H9 (cell line): ENCODE data around the gene UPK3A. TPM values are rescaled to one million over a fixed set of nuclear protein-coding genes. Genes with fewer than 3 reads are reported as not detected.
A peak's percentile ranks its signal among the peaks of the same experiment; 100 is the strongest.

Experiments
- DNase-seq: peaks from one replicate; pipeline ENCODE4 v3.0.0-alpha.2; 2017
- H2AFZ ChIP-seq: one replicate; pipeline ENCODE4 v1.6.1; 2013; ENCODE audit warnings: mild to moderate bottlenecking, low read length, control low read depth, moderate library complexity
- H2AK5ac ChIP-seq: 2 replicates; pipeline ENCODE4 v1.6.1; 2013; ENCODE audit warnings: low read length, control low read depth, mixed read lengths; ENCODE audit not compliant: insufficient read length
- H2BK120ac ChIP-seq: one replicate; pipeline ENCODE4 v1.6.1; 2013; ENCODE audit warnings: low read depth, mild to moderate bottlenecking, low read length, control low read depth, inconsistent platforms; ENCODE audit not compliant: poor library complexity, severe bottlenecking
- H2BK12ac ChIP-seq: 2 replicates; pipeline ENCODE4 v1.6.1; 2013; ENCODE audit warnings: low read length, control low read depth, mixed read lengths, low read depth; ENCODE audit not compliant: insufficient read length
- H2BK15ac ChIP-seq: 2 replicates; pipeline ENCODE4 v1.6.1; 2013; ENCODE audit warnings: low read depth, low read length, control low read depth
- H2BK20ac ChIP-seq: one replicate; pipeline ENCODE4 v1.6.1; 2013; ENCODE audit warnings: low read depth, mild to moderate bottlenecking, low read length, control low read depth, inconsistent platforms; ENCODE audit not compliant: poor library complexity, severe bottlenecking
- H2BK5ac ChIP-seq: 2 replicates; pipeline ENCODE4 v1.6.1; 2013; ENCODE audit warnings: low read length, control low read depth, mixed read lengths; ENCODE audit not compliant: insufficient read length
- H3K14ac ChIP-seq: 2 replicates; pipeline ENCODE4 v1.6.1; 2013; ENCODE audit warnings: low read length, control low read depth; ENCODE audit not compliant: insufficient read depth
- H3K18ac ChIP-seq: 2 replicates; pipeline ENCODE4 v1.6.1; 2013; ENCODE audit warnings: low read depth, mild to moderate bottlenecking, mixed read lengths, low read length, control low read depth; ENCODE audit not compliant: insufficient read length
- H3K23ac ChIP-seq: 2 replicates; pipeline ENCODE4 v1.6.1; 2013; ENCODE audit warnings: low read length, control low read depth, mixed read lengths, low read depth; ENCODE audit not compliant: insufficient read length
- H3K23me2 ChIP-seq: 2 replicates; pipeline ENCODE4 v1.6.1; 2013; ENCODE audit warnings: low read depth, mild to moderate bottlenecking, mixed read lengths, low read length, control low read depth; ENCODE audit not compliant: insufficient read length, poor library complexity, severe bottlenecking
- H3K27ac ChIP-seq: 2 replicates; pipeline ENCODE4 v1.5.1; 2013; ENCODE audit warnings: low read length, control low read depth, mixed read lengths, low read depth; ENCODE audit not compliant: insufficient read length
- H3K27me3 ChIP-seq: 2 replicates; pipeline ENCODE4 v1.6.1; 2013; ENCODE audit warnings: low read length, control low read depth, inconsistent platforms; ENCODE audit not compliant: insufficient read depth
- H3K4ac ChIP-seq: 2 replicates; pipeline ENCODE4 v1.6.1; 2013; ENCODE audit warnings: low read depth, mild to moderate bottlenecking, control low read depth, inconsistent platforms, low read length, moderate library complexity
- H3K4me1 ChIP-seq: 2 replicates; pipeline ENCODE4 v1.6.1; 2013; ENCODE audit warnings: low read length, control low read depth, inconsistent platforms; ENCODE audit not compliant: insufficient read depth
- H3K4me2 ChIP-seq: 2 replicates; pipeline ENCODE4 v1.6.1; 2013; ENCODE audit warnings: low read length, control low read depth, mixed read lengths; ENCODE audit not compliant: insufficient read length, insufficient read depth
- H3K56ac ChIP-seq: 2 replicates; pipeline ENCODE4 v1.6.1; 2013; ENCODE audit warnings: low read depth, mild to moderate bottlenecking, mixed read lengths, low read length, control low read depth; ENCODE audit not compliant: insufficient read length
- H3K79me1 ChIP-seq: 2 replicates; pipeline ENCODE4 v1.6.1; 2013; ENCODE audit warnings: low read depth, mild to moderate bottlenecking, moderate library complexity, low read length, control low read depth, inconsistent platforms; ENCODE audit not compliant: insufficient read depth, poor library complexity, severe bottlenecking
- H3K79me2 ChIP-seq: 2 replicates; pipeline ENCODE4 v1.6.1; 2013; ENCODE audit warnings: low read length, control low read depth, inconsistent platforms; ENCODE audit not compliant: insufficient read depth
- H3K9ac ChIP-seq: 2 replicates; pipeline ENCODE4 v1.6.1; 2013; ENCODE audit warnings: low read length, control low read depth, mixed read lengths; ENCODE audit not compliant: insufficient read length; ENCODE audit errors: extremely low read depth
- H3K9me3 ChIP-seq: one replicate; pipeline ENCODE4 v1.6.1; 2013; ENCODE audit warnings: low read depth, low read length, inconsistent platforms; ENCODE audit not compliant: control insufficient read depth
- H3T11ph ChIP-seq: one replicate; pipeline ENCODE4 v1.6.1; 2013; ENCODE audit warnings: mild to moderate bottlenecking, low read length, control low read depth, inconsistent platforms
- H4K20me1 ChIP-seq: one replicate; pipeline ENCODE4 v1.6.1; 2013; ENCODE audit not compliant: control insufficient read depth, insufficient read length, insufficient read depth
- H4K5ac ChIP-seq: 2 replicates; pipeline ENCODE4 v1.6.1; 2013; ENCODE audit warnings: low read depth, mild to moderate bottlenecking, mixed read lengths, low read length, control low read depth; ENCODE audit not compliant: insufficient read length
- H4K8ac ChIP-seq: replicated peaks from 2 replicates; pipeline ENCODE4 v1.6.1; 2013; ENCODE audit warnings: low read length, control low read depth, mixed read lengths, low read depth; ENCODE audit not compliant: insufficient read length
- H4K91ac ChIP-seq: 2 replicates; pipeline ENCODE4 v1.6.1; 2013; ENCODE audit warnings: low read depth, mild to moderate bottlenecking, moderate library complexity, mixed read lengths, low read length, control low read depth; ENCODE audit not compliant: insufficient read length
- H3K27ac Mint-ChIP-seq, 3 experiments: 2 replicates in 2 of 3; 3 replicates in 1 of 3; pipeline ENCODE4 v1.8.0; 2020 to 2021; ENCODE audit warnings: mixed read lengths in 3 of 3, mild to moderate bottlenecking in 1 of 3, moderate library complexity in 1 of 3
- H3K27me3 Mint-ChIP-seq: 2 replicates; pipeline ENCODE4 v1.8.0; 2021; ENCODE audit warnings: low read depth, mild to moderate bottlenecking, moderate library complexity, mixed read lengths
- H3K36me3 Mint-ChIP-seq, 3 experiments: 2 replicates in 2 of 3; 3 replicates in 1 of 3; pipeline ENCODE4 v1.8.0; 2020 to 2021; ENCODE audit warnings: low read depth in 3 of 3, mixed read lengths in 3 of 3; ENCODE audit not compliant: insufficient read depth in 1 of 3
- H3K4me1 Mint-ChIP-seq, 2 experiments: 2 replicates each; pipeline ENCODE4 v1.8.0; 2020; ENCODE audit warnings: mixed read lengths in 2 of 2
- H3K4me3 Mint-ChIP-seq, 2 experiments: 2 replicates in 1 of 2; 3 replicates in 1 of 2; pipeline ENCODE4 v1.8.0; 2020 to 2021; ENCODE audit warnings: mild to moderate bottlenecking in 2 of 2, mixed read lengths in 2 of 2, moderate library complexity in 1 of 2
- H3K9me3 Mint-ChIP-seq, 2 experiments: 2 replicates in 1 of 2; 3 replicates in 1 of 2; pipeline ENCODE4 v1.8.0; 2020; ENCODE audit warnings: mild to moderate bottlenecking in 2 of 2, mixed read lengths in 2 of 2, moderate library complexity in 1 of 2
- CTCF ChIP-seq: fragments of 200-600 bp; sonication (generic); conservative IDR thresholded peaks from 3 replicates; pipeline ENCODE4 v1.8.0; 2021; ENCODE audit warnings: antibody characterized with exemption, mild to moderate bottlenecking
- WGBS: extraction: QIAGEN DNeasy Blood & Tissue Kit; methylation state at CpG from one replicate; pipeline ENCODE4 v1.1.7; 2013; ENCODE audit warnings: missing lambda C conversion rate, low lambda C conversion rate, mixed read lengths; ENCODE audit not compliant: insufficient read length; ENCODE audit errors: extremely low coverage; 5-methylcytosine and 5-hydroxymethylcytosine counted together
- total RNA-seq: library from RNA; stranded (reverse); gene quantifications from 2 replicates; pipeline ENCODE4 v1.2.1, GENCODE V29; 2021

UPK3A gene
- total RNA-seq, 1 experiment from 2014 or later = not detected

- H3K27me3 ChIP-seq = no peaks in the 10 kb centered on the region
- no peak overlapping the region for H2BK12ac ChIP-seq
- H3K23me2 ChIP-seq = peaks cover 13% of the 10 kb centered on the region
- peak overlapping the region; percentile 63 for H3K4me2 ChIP-seq
- H2AK5ac ChIP-seq = no peak overlapping the region
- no peak overlapping the region for H3K4ac ChIP-seq
- H2BK5ac ChIP-seq = no peak overlapping the region
- no peak overlapping the region for H3T11ph ChIP-seq
- no peaks in the 10 kb centered on the region for H3K79me1 ChIP-seq
- DNase-seq = no peak
- no peak overlapping the region for H3K27ac ChIP-seq
- TF ChIP-seq CTCF = no peak
- H3K56ac ChIP-seq = no peak overlapping the region
- H2AFZ ChIP-seq = no peak overlapping the region
- no peaks in the 10 kb centered on the region for H3K9me3 ChIP-seq
- H3K27ac Mint-ChIP-seq = peak overlapping the region; percentile 30 to 96 (median 62)
- H2BK20ac ChIP-seq = no peak overlapping the region
- no peak overlapping the region for H3K18ac ChIP-seq
- H2BK15ac ChIP-seq = no peak overlapping the region
- no peak overlapping the region for H4K5ac ChIP-seq
- H3K9me3 Mint-ChIP-seq = no peaks in the 10 kb centered on the region
- peaks cover 29 to 34% of the 10 kb centered on the region in 2 experiments for H3K4me1 Mint-ChIP-seq
- H3K36me3 Mint-ChIP-seq = peaks cover 4 to 7% (median 6%) of the 10 kb centered on the region in 3 experiments; a peak in 3 of 7 replicates
- H4K8ac ChIP-seq = no peak overlapping the region
- no peaks in the 10 kb centered on the region for H4K20me1 ChIP-seq
- H3K27me3 Mint-ChIP-seq = peaks cover 9% of the 10 kb centered on the region
- no peak overlapping the region for H4K91ac ChIP-seq
- peaks cover 4% of the 10 kb centered on the region; the same call in 1 of the 2 replicates for H3K4me1 ChIP-seq
- peak overlapping the region; percentile 63 to 79 for H3K4me3 Mint-ChIP-seq
- H3K9ac ChIP-seq = no peak overlapping the region
- no peaks in the 10 kb centered on the region; the same call in 1 of the 2 replicates for H3K79me2 ChIP-seq
- no CpG with 5 or more reads among the region's 6 CpGs for whole genome bisulfite sequencing
- no peak overlapping the region for H3K23ac ChIP-seq
- no peak overlapping the region for H3K14ac ChIP-seq
- no peak overlapping the region for H2BK120ac ChIP-seq
These were observed 23.7 kb downstream of the UPK3A start for GRCh38 chr22:45308391-45308956.
